C4-2B (cell line): ENCODE data around the gene MED15.

Experiments
- ZFX ChIP-seq: fragments of 450-650 bp; IDR thresholded peaks from 2 replicates; pipeline ENCODE4 v1.6.1; 2017
- TF ChIP-seq, protein P1 (sequence below): fragments of 450-650 bp; conservative IDR thresholded peaks from 2 replicates; pipeline ENCODE4 v1.5.1; 2017; ENCODE audit warnings: mild to moderate bottlenecking

DNA sequence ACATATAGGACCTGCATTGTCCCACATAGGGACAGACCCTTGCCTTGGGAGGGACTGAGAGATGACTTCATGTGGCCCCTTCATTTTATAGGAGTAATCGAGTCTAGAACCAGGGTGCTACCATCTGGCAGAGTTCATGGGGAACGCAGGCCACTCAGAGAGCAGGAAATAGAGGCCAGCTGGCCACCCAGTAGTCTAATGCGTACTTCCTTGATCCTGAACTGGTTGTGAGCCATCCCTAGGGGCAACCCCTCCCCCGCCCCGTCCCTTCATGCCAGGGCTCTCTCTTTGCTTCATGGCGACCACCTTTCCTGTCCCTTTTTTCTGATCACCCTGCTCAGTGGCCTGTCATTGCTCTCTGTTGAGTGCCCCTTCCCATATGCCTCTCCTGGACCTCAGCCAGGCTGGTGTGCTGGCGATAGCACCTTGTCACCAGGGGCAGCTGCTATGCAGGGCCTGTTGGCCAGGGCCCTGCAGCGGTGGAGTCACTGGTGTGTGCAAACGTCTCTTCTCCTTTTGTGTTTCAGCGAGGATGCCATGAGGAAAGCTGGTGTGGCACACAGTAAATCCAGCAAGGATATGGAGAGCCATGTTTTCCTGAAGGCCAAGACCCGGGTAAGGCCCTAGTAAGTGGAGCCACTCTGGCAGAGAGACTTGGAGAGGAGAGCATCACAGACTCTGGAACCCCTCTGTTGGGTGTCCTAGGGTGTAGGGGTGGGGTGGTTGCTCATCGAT lies 29.3 kb downstream of the MED15 start:
- TF ChIP-seq ZFX = no peak
- TF ChIP-seq, protein P1, sequence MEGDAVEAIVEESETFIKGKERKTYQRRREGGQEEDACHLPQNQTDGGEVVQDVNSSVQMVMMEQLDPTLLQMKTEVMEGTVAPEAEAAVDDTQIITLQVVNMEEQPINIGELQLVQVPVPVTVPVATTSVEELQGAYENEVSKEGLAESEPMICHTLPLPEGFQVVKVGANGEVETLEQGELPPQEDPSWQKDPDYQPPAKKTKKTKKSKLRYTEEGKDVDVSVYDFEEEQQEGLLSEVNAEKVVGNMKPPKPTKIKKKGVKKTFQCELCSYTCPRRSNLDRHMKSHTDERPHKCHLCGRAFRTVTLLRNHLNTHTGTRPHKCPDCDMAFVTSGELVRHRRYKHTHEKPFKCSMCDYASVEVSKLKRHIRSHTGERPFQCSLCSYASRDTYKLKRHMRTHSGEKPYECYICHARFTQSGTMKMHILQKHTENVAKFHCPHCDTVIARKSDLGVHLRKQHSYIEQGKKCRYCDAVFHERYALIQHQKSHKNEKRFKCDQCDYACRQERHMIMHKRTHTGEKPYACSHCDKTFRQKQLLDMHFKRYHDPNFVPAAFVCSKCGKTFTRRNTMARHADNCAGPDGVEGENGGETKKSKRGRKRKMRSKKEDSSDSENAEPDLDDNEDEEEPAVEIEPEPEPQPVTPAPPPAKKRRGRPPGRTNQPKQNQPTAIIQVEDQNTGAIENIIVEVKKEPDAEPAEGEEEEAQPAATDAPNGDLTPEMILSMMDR = no peak
